HG02678 (cell line): ENCODE data around the gene INPP5B.
"Not testable (repeated sequence)": the region's sequence is repeated elsewhere in the genome, so short reads cannot be mapped to it uniquely, and the experiment has no call there.

ENCODE experiments used
- ATAC-seq: cut with Tn5 transposase; IDR thresholded peaks from one replicate; pipeline ENCODE4 v1.9.1; 2021; ENCODE audit warnings: mild to moderate bottlenecking, moderate library complexity; ENCODE audit not compliant: unreplicated experiment

The INPP5B gene

GRCh38 chr1:37948841-37949240 lies 2.0 kb upstream of the INPP5B start:
- no peak for ATAC-seq

- ATAC-seq, result no peak
Measured at GRCh38 chr1:37948166-37948565, 1.3 kb upstream of the INPP5B start.

- ATAC-seq, result no peak
Measured at GRCh38 chr1:37947364-37947763, 511 bp upstream of the INPP5B start.

- no peak for ATAC-seq
Measured at GRCh38 chr1:37945743-37946702, 830 bp downstream of the INPP5B start.

GRCh38 chr1:37945251-37945650 lies 1.6 kb downstream of the INPP5B start:
- ATAC-seq, result no peak

GRCh38 chr1:37944816-37945215 lies 2.0 kb downstream of the INPP5B start:
- no peak for ATAC-seq

GRCh38 chr1:37944086-37944763 lies 2.6 kb downstream of the INPP5B start:
- no peak for ATAC-seq

- no peak for ATAC-seq
Measured at GRCh38 chr1:37940299-37940947, 6.4 kb downstream of the INPP5B start.

GRCh38 chr1:37936760-37937159 lies 10.1 kb downstream of the INPP5B start:
- ATAC-seq, result not testable (repeated sequence)

GRCh38 chr1:37932759-37933158 lies 14.1 kb downstream of the INPP5B start:
- ATAC-seq, result no peak

GRCh38 chr1:37931361-37932158 lies 15.3 kb downstream of the INPP5B start:
- peak; percentile 95 for ATAC-seq

- ATAC-seq, result no peak
Measured at GRCh38 chr1:37931102-37931360, 15.8 kb downstream of the INPP5B start.

- no peak for ATAC-seq
Measured at GRCh38 chr1:37930246-37931101, 16.4 kb downstream of the INPP5B start.

- peak; percentile 46 for ATAC-seq
Measured at GRCh38 chr1:37926038-37926924, 20.6 kb downstream of the INPP5B start.

GRCh38 chr1:37925316-37925715 lies 21.5 kb downstream of the INPP5B start:
- ATAC-seq, result no peak

GRCh38 chr1:37923551-37923889 lies 23.3 kb downstream of the INPP5B start:
- no peak for ATAC-seq

GRCh38 chr1:37922767-37923550 lies 23.9 kb downstream of the INPP5B start:
- peak; percentile 50 for ATAC-seq

GRCh38 chr1:37919277-37919676 lies 27.6 kb downstream of the INPP5B start:
- no peak for ATAC-seq
